ENCODE measurements around the gene ACP6. TPM values are rescaled to one million over a fixed set of nuclear protein-coding genes. Genes with fewer than 3 reads are reported as not detected.

The ACP6 gene
- total RNA-seq, 1 donor from 2014 or later = 27.6 TPM

GRCh38 chr1:147636314-147636713 lies 34.0 kb downstream of the ACP6 start:
- Histone ChIP-seq H3K79me2 (ENCODE audit: low read depth) (no peaks in the 10 kb centered on the region), H3K36me3 (no peaks in the 10 kb centered on the region), H3K9me3 (ENCODE audit: low read depth) (no peaks in the 10 kb centered on the region), H3K4me1 (peaks cover 7% of the 10 kb centered on the region), H3K4me2 (no peak overlapping the region), H3K9ac (no peak overlapping the region), H3K4me3 (no peak overlapping the region), H3F3A (ENCODE audit: low read depth) (no peaks in the 10 kb centered on the region), H2AFZ (replicated peaks) (no peak overlapping the region), H3K27ac (no peak overlapping the region), H3K27me3 (no peaks in the 10 kb centered on the region), H4K20me1 (ENCODE audit: low read depth) (peaks cover 9% of the 10 kb centered on the region)
- Mint-ChIP-seq H3K4me1 (peaks cover 7% of the 10 kb centered on the region), H3K9me3 (no peaks in the 10 kb centered on the region), H3K27me3 (ENCODE audit: insufficient read depth, low read depth) (no peaks in the 10 kb centered on the region), H3K36me3 (peaks cover 16% of the 10 kb centered on the region), H3K4me3 (no peak overlapping the region), H3K27ac (no peak overlapping the region)
- TF ChIP-seq CTCF (IDR thresholded peaks at IDR 0.05) = no peak
- DNase-seq (ENCODE audit: low spot score) = no peak

GRCh38 chr1:147635342-147635741 lies 35.0 kb downstream of the ACP6 start:
- Mint-ChIP-seq H3K36me3 (peaks cover 19% of the 10 kb centered on the region), H3K4me3 (no peak overlapping the region), H3K27me3 (ENCODE audit: insufficient read depth, low read depth) (no peaks in the 10 kb centered on the region), H3K27ac (no peak overlapping the region), H3K9me3 (no peaks in the 10 kb centered on the region), H3K4me1 (peaks cover 10% of the 10 kb centered on the region)
- TF ChIP-seq CTCF (IDR thresholded peaks at IDR 0.05) (no peak), EZH2 (IDR thresholded peaks at IDR 0.05) (no peak), EZH2phosphoT487 (IDR thresholded peaks at IDR 0.05) (no peak)
- Histone ChIP-seq H4K20me1 (ENCODE audit: low read depth) (peaks cover 8% of the 10 kb centered on the region), H3K4me2 (no peak overlapping the region), H3K79me2 (ENCODE audit: low read depth) (no peaks in the 10 kb centered on the region), H3K36me3 (no peaks in the 10 kb centered on the region), H3K9ac (no peak overlapping the region), H3K4me3 (no peak overlapping the region), H3K27me3 (no peaks in the 10 kb centered on the region), H3K4me1 (no peaks in the 10 kb centered on the region), H3K9me3 (ENCODE audit: low read depth) (no peaks in the 10 kb centered on the region), H2AFZ (replicated peaks) (no peak overlapping the region), H3K27ac (no peak overlapping the region), H3F3A (ENCODE audit: low read depth) (no peaks in the 10 kb centered on the region)
- no peak for DNase-seq (ENCODE audit: low spot score)

- no peaks in the 10 kb centered on the region for H3K36me3 ChIP-seq
- no peaks in the 10 kb centered on the region for H3K79me2 ChIP-seq (ENCODE audit: low read depth)
- no peak overlapping the region for H3K9ac ChIP-seq
- peaks cover 5% of the 10 kb centered on the region for H4K20me1 ChIP-seq (ENCODE audit: low read depth)
- H3K27ac Mint-ChIP-seq = no peak overlapping the region
- no peak for TF ChIP-seq CTCF (IDR thresholded peaks at IDR 0.05)
- no peak for TF ChIP-seq EZH2phosphoT487 (IDR thresholded peaks at IDR 0.05)
- TF ChIP-seq EZH2 (IDR thresholded peaks at IDR 0.05) = no peak
- no peaks in the 10 kb centered on the region for H3K27me3 Mint-ChIP-seq (ENCODE audit: insufficient read depth, low read depth)
- H3K4me1 ChIP-seq = no peaks in the 10 kb centered on the region
- peaks cover 13% of the 10 kb centered on the region for H3K4me1 Mint-ChIP-seq
- H3K27ac ChIP-seq = no peak overlapping the region
- H3K4me3 ChIP-seq = no peak overlapping the region
- H3K36me3 Mint-ChIP-seq = peaks cover 19% of the 10 kb centered on the region
- H3K4me2 ChIP-seq = no peak overlapping the region
- no peaks in the 10 kb centered on the region for H3K9me3 Mint-ChIP-seq
- no peak for DNase-seq (ENCODE audit: low spot score)
- no peak overlapping the region for H3K4me3 Mint-ChIP-seq
- no peaks in the 10 kb centered on the region for H3K9me3 ChIP-seq (ENCODE audit: low read depth)
- no peaks in the 10 kb centered on the region for H3K27me3 ChIP-seq
- no peaks in the 10 kb centered on the region for H3F3A ChIP-seq (ENCODE audit: low read depth)
- H2AFZ ChIP-seq (replicated peaks) = no peak overlapping the region
Observed at GRCh38 chr1:147634645-147635044, 35.7 kb downstream of the ACP6 start.

GRCh38 chr1:147633759-147634158 lies 36.6 kb downstream of the ACP6 start:
- DNase-seq (ENCODE audit: low spot score) = no peak
- Mint-ChIP-seq H3K27ac (no peak overlapping the region), H3K36me3 (peaks cover 19% of the 10 kb centered on the region), H3K4me3 (no peak overlapping the region), H3K27me3 (ENCODE audit: insufficient read depth, low read depth) (no peaks in the 10 kb centered on the region), H3K4me1 (peaks cover 13% of the 10 kb centered on the region), H3K9me3 (no peaks in the 10 kb centered on the region)
- H3K4me2 ChIP-seq = no peak overlapping the region
- H3K9ac ChIP-seq = no peak overlapping the region
- H3K9me3 ChIP-seq (ENCODE audit: low read depth) = no peaks in the 10 kb centered on the region
- no peaks in the 10 kb centered on the region for H3K36me3 ChIP-seq
- H4K20me1 ChIP-seq (ENCODE audit: low read depth) = peaks cover 5% of the 10 kb centered on the region
- no peaks in the 10 kb centered on the region for H3K27me3 ChIP-seq
- no peak overlapping the region for H3K4me3 ChIP-seq
- no peaks in the 10 kb centered on the region for H3F3A ChIP-seq (ENCODE audit: low read depth)
- TF ChIP-seq EZH2 (IDR thresholded peaks at IDR 0.05) (no peak), EZH2phosphoT487 (IDR thresholded peaks at IDR 0.05) (no peak), CTCF (IDR thresholded peaks at IDR 0.05) (no peak)
- no peaks in the 10 kb centered on the region for H3K4me1 ChIP-seq
- no peak overlapping the region for H3K27ac ChIP-seq
- H2AFZ ChIP-seq (replicated peaks) = no peak overlapping the region
- no peaks in the 10 kb centered on the region for H3K79me2 ChIP-seq (ENCODE audit: low read depth)
